Left renal cortex interstitium (tissue), 4 donors: ENCODE results near the gene IRAK1BP1. TPM values are rescaled to one million over a fixed set of nuclear protein-coding genes. Genes with fewer than 3 reads are reported as not detected.

Source experiments
- polyA plus RNA-seq, 4 donors: library from polyadenylated mRNA; unstranded; fragments of 120-200 nt; gene quantifications; one replicate each; pipeline ENCODE4 v1.2.1, GENCODE V29; 2013; ENCODE audit not compliant: insufficient read length in 4 of 4

Gene IRAK1BP1
- polyA plus RNA-seq, 4 donors, result 11.3 to 15.3 (median 13.1) TPM

Other genes starting within 250 kb of the IRAK1BP1 start
- gene PHIP, start 210.7 kb downstream of the IRAK1BP1 start, polyA plus RNA-seq, result 10 to 100 TPM; 46.5 to 66.5 (median 52.5) TPM